ENCODE measurements around the gene ELAVL1.

Gene ELAVL1

GRCh38 chr19:7981661-7982060, 23.8 kb downstream of the ELAVL1 start:
- no peak overlapping the region for H3K4me3 ChIP-seq (ENCODE audit: low read depth, low read length)
- no peak for TF ChIP-seq CTCF (IDR thresholded peaks at IDR 0.05; ENCODE audit: control insufficient read depth, extremely low read depth, insufficient read depth)
- DNase-seq (ENCODE audit: low read depth): no peak

GRCh38 chr19:7981199-7981598, 24.2 kb downstream of the ELAVL1 start:
- DNase-seq (ENCODE audit: low read depth): no peak
- no peak overlapping the region for H3K4me3 ChIP-seq (ENCODE audit: low read depth, low read length)
- TF ChIP-seq CTCF (IDR thresholded peaks at IDR 0.05; ENCODE audit: control insufficient read depth, extremely low read depth, insufficient read depth): no peak

- no peak for DNase-seq (ENCODE audit: low read depth)
- no peak for TF ChIP-seq CTCF (IDR thresholded peaks at IDR 0.05; ENCODE audit: control insufficient read depth, extremely low read depth, insufficient read depth)
- no peak overlapping the region for H3K4me3 ChIP-seq (ENCODE audit: low read depth, low read length)
Observed at GRCh38 chr19:7980635-7981121, 24.8 kb downstream of the ELAVL1 start.

GRCh38 chr19:7980168-7980567, 25.3 kb downstream of the ELAVL1 start:
- H3K4me3 ChIP-seq (ENCODE audit: low read depth, low read length): no peak overlapping the region
- DNase-seq (ENCODE audit: low read depth): no peak
- no peak for TF ChIP-seq CTCF (IDR thresholded peaks at IDR 0.05; ENCODE audit: control insufficient read depth, extremely low read depth, insufficient read depth)

GRCh38 chr19:7979559-7979958, 25.9 kb downstream of the ELAVL1 start:
- no peak for TF ChIP-seq CTCF (IDR thresholded peaks at IDR 0.05; ENCODE audit: control insufficient read depth, extremely low read depth, insufficient read depth)
- H3K4me3 ChIP-seq (ENCODE audit: low read depth, low read length): no peak overlapping the region
- DNase-seq (ENCODE audit: low read depth): no peak

- TF ChIP-seq CTCF (IDR thresholded peaks at IDR 0.05; ENCODE audit: control insufficient read depth, extremely low read depth, insufficient read depth): peak; percentile 41
- no peak for DNase-seq (ENCODE audit: low read depth)
- H3K4me3 ChIP-seq (ENCODE audit: low read depth, low read length): no peak overlapping the region
Observed at GRCh38 chr19:7979011-7979410, 26.4 kb downstream of the ELAVL1 start.

GRCh38 chr19:7978179-7978825, 27.1 kb downstream of the ELAVL1 start:
- no peak for DNase-seq (ENCODE audit: low read depth)
- no peak for TF ChIP-seq CTCF (IDR thresholded peaks at IDR 0.05; ENCODE audit: control insufficient read depth, extremely low read depth, insufficient read depth)
- H3K4me3 ChIP-seq (ENCODE audit: low read depth, low read length): no peak overlapping the region

Data from LNCaP clone FGC (cell line).